Left forelimb (tissue), 1 donor: Measurements from ENCODE around the gene SAMD9.
"Not testable (repeated sequence)": the region's sequence is repeated elsewhere in the genome, so short reads cannot be mapped to it uniquely, and the experiment has no call there.

Experiments used
- DNase-seq: peaks from one replicate; pipeline ENCODE4 v3.0.0-alpha.2; 2018; ENCODE audit warnings: low spot score

Gene SAMD9

DNA sequence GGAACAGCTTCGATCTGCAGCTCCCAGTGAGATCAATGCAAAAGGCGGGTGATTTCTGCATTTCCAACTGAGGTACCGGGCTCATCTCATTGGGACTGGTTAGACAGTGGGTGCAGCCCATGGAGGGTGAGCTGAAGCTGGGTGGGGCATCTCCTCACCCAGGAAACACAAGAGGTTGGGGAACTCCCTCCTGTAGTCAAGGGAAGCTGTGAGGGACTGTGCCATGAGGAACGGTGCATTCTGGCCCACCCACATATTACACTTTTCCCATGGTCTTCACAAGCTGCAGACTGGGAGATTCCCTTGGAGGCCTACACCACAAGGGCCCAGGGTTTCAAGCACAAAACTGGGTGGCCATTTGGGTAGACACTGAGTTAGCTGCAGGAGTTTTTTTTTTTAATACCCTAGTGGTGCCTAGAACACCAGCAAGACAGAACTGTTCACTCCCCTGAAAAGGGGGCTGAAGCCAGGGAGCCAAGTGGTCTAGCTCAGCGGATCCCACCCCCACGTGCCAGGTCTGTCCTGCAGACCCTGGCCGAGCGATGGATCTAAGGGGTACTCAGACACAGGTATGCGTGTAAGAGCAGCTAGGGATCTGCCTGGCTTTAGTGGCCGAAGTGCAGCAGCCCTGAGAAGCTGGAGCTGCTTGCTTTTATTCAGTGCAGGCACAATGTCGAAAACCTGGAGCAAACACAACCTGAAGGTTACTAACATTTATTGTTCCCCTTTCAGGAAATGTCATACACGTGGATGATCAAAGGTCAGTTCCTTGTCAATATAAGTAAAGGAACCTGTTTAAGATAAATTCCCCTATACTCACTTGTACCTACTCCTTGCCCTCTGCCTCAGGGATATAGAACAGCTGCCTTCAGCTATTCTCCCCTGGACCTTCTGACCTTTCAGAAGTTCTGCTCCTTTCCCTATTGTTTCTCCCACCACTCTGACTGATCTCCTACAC, 3.1 kb upstream of the SAMD9 start:
- no peak for DNase-seq

DNA sequence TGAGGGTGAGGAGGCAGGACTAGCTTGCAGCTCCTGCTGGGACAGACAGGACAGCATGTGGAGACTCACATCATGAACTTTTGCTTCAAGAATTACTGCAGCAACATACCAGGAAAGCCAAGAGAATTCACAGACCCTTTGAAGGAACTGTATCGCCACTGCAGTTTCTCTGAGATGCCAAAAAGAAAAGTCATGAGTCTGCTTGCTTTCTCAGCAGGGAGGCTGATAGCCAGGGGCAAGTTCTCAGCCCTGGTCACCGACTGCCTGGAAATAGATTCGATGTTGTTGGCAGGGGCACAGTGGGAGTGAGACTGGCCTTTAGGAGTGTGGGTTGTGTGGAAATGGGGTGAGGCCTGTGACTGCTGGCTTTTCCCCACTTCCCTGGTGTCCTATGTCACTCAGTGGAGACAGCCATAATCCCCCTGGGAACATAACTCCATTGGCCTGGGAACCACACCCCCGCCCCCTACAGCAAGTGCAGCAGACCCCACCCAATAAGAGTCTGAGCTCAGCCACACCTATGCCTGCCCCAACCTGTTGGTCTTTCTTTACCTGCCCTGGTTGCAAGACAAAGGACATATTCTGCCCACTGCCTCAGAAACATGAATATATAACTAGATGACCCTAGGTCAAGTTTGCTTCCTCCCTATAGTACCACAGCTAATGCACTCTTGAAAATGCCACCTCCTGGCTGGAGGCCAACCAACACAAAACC, 1.6 kb upstream of the SAMD9 start:
- no peak for DNase-seq

DNA sequence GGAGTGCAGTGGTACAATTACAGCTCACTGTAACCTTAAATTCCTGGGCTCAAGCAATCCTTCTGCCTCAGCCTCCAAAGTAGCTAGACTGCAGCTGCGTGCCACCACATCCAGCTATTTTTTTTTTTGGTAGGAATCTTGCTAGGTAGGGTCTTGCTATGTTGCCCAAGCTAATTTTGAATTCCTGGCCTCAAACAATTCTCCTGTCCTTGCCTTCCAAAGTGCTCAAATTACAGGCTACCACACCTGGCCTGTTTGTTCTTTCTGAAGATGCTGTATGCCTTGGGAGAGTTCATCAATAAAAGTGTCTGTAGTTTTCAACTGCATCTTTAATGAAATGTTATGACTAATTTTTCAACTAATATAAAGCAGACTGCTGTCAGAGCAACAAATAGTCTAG, 452 bp downstream of the SAMD9 start:
- no peak for DNase-seq

DNA sequence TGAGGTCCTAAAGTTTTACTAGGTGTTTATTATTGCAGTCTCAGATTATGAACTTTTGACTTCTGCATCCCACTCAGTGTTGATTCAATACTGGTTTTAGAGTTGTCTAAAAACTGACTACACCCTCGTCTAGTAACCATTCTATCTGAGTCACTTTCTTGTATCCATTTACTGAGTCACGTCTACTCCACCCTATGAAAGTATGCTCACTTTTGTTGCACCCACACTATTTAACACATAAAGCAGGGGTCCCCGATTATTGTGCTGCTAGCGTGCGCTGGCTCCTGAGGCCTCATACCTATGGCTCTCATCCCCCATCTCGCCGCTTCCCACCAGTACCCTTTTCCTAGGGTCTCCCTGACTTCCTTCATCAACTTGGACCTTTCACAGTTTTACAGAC, 2.0 kb downstream of the SAMD9 start:
- DNase-seq: no peak

DNA sequence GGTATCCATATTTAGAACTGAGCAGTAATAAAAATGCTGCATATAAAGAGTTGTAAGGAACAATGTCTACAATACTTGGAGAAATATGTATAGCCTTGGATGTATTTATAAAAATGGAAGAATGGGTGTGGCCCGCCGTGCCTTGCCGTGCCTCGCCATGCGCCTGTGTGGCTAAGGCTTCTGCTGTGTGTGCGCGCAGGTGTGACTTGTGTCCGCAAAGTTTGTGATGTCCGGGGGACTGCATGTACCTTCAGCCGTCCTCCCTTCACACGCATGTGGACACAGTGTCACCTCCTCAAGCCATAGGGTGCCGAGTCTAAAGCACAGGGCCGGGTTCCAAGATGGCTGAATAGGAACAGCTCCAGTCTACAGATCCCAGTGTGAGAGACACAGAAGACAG, 9.8 kb downstream of the SAMD9 start:
- no peak for DNase-seq

DNA sequence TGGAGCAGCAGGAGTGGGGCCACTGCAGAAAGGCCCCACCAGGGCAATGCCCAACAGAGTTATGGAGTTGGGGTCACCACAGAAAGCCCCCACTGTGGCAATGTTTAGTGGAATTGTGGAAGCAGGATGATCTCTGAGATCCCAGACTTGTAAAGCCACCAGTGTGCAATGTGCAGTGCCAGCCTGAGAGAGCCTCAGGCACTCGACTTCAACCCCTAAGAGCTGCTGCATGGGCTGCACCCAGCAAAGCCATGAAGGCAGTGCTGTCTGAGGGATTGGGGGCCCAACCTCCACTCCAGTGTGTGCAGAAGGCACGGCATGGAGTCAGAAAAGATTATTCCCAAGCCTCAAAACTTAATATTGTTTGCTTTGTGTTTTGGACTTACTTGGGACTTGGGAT, 20.4 kb downstream of the SAMD9 start:
- no peak for DNase-seq

DNA sequence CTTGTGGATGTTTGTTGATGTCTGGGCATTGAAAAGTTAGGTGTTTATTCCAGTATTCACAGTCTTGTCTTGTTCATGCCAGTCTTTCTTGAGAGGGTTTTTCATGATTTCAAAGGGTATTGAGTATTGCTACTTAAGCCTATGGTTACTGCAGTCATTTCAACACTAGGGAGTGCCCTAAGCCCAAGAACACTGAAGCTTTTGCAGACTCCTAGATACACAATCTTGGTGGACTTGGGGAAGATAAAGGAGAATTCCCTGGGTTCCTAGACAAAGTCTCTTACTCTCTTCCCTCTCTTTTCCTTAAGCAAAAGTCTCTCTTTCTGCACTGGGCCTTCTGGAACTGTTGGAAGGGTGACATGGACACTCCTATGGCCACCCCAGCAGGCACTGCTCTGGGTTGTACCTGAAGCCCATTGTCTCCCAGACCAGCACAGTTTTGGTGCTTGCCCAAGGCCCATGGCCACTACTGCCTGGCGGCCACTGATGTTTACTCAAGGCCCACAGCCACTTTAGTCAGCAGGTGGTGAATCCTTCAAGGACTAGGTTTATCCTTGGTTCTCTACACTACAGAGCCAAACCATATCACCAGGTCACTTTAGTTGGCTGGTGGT, 24.9 kb downstream of the SAMD9 start:
- no peak for DNase-seq

DNA sequence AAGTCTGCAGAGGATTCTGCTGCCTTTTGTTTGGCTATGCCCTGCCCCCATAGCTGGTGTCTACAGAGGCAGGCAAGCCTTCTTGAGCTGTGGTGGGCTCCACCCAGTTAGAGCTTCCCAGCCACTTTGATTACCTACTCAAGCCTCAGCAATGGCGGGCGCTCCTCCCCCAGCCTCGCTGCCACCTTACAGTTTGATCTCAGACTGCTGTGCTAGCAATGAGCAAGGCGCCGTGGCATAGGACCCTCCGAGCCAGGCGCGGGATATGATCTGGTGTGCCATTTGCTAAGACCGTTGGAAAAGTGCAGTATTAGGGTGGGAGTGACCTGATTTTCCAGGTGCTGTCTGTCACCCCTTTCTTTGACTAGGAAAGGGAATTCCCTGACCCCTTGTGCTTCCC, 44.4 kb downstream of the SAMD9 start:
- DNase-seq: not testable (repeated sequence)

DNA sequence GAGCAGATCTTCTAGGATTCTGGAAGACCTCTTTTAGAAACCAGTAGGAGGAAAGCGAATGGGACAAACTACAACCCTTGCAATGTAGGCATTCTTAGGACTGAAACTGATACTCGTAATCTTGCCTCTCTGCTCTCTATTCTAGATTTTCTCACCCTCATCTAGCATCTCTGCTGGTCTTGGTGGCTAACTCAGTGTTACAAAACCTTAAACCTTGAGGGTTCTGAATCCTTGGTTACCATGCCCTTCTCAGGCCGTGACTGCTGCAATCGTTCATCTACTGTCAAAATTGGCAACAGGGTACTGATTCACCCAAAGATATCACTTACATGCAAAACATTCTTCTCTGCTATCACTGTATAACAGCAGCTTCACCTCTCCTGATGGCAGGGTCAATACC, 55.2 kb downstream of the SAMD9 start:
- no peak for DNase-seq

DNA sequence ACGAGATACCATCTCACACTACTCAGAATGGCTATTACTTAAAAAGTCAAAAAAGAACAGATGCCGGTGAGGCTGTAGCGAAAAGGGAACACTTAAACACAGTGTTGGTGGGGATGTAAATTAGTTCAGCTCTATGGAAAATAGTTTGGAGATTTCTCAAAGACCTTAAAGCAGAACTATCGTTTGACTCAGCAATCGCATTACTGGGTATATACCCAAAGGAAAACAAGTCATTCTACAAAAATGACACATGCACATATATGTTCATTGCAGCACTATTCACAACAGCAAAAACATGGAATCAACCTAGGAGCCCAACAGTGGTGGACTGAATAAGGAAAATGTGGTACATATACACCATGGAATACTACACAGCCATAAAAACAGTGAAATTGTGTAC, 56.9 kb downstream of the SAMD9 start:
- no peak for DNase-seq

DNA sequence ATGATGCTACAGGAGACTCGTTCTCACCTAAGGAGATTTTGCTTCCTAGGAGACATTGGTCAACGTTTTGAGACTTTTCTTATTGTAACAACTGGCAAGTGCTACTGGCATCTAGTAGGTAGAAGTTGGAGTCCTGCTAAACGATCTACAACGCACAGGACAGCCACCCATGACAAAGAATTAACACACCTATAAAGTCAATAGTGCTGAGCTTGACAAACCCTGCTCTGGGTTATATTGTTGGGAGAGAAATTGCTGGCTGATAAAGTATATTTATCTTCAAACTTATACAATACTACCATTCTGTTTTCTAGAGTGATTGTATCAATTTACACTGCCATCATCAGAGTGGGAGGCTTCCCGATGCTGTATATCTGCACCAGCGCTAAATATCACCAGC, 57.8 kb downstream of the SAMD9 start:
- DNase-seq: no peak

DNA sequence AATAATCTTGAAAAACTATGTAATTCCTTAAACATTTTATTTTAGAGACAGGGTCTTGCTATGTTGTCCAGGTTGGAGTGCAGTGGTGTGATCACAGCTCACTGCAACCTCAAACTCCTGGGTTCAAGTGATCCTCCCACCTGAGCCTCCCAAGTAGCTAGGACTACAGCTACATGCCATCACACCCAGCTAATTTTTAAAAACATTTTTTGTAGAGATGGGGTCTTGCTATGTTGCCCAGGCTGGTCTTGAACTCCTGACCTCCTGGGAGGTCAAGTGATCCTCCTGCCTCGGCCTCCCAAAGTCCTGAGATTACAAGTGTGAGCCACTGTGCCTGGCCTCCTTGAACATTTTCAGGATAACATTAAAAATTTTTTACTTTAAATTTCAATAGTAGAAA, 61.2 kb downstream of the SAMD9 start:
- DNase-seq: not testable (repeated sequence)

DNA sequence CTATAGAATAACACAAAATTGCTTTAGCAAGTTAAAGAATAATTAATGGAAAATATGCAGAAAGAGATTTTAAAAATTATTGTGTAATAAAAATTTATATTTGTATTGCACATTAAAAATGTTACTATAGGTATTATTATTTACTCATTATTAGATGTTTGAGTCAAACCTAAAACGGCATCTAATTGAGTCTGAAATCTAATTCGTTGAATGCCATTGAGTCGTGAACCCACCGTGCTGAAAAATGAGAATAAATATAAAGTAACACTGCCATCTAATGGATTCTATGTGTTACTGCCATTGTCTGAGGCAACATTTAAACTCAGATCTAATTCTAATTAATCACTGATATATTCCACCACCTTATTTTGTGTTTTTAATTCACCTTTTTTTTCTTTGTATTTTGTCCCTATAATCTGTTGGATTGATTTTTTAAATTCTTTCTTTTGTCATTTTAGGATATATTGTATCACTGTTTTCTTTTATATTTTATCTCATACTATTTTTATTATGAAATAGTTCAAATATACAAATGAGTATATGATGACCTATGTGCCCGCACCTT, 62.2 kb downstream of the SAMD9 start:
- DNase-seq: no peak

DNA sequence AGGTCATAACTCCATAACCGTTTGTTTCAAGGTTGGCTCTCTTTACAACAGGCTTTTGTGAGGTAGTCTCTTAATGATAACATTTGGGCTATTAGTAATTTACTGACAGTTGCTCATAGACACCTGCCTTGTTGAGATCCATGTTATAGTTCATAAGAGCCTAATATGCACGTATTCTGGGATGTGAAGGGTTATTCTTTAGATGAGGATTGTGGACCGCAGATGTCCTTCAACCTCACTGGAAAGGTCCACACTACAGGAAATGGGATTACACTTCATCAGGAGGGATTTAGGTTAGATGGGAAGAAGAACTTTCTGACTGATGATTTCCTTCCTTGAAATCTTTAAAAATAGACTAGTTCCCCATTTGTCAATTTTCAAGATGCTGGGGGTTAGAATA, 62.8 kb downstream of the SAMD9 start:
- DNase-seq: no peak

DNA sequence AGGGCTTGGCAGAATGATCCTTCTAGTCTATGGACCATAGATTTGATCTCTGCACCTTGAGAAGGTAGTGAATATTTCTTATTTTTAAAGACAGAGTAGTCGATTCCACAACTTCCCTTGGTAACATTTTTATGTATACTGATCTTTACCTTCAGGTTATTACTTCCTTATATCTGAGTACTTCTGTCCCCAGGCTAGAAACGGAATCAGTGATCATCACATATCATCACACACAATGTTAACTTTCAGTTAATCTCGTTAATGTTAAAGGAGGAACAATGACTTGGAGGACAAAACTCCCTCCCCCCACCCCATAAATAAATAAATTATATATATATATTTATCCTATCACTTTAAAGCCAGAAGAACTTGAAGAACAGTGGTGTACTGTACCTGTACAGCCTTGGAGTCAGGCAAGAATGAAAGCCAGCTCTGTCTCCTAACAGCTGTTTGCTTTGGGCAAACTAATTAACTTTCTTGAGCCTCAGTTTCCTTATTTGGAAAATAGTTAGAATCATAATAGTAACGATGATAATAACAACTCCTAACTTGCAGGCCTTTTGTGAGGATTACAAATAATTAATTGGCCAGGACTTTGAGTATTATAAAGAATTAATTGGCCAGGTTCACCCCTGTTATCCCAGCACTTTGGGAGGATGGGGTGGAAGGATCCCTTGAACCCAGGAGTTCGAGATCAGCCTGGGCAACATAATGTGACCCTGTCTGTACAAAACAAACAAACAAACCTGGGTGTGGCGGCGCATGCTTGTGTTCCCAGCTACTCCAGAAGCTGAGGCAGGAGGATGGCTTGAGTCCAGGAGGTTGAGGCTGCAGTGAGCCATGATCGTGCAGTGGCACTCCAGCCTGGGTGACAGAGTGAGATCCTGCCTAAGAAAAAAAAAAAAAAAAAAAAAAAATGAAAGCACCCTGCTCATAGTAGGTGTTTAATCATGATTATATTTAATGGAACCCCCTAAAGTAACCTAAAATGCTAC, 63.5 kb downstream of the SAMD9 start:
- no peak for DNase-seq

DNA sequence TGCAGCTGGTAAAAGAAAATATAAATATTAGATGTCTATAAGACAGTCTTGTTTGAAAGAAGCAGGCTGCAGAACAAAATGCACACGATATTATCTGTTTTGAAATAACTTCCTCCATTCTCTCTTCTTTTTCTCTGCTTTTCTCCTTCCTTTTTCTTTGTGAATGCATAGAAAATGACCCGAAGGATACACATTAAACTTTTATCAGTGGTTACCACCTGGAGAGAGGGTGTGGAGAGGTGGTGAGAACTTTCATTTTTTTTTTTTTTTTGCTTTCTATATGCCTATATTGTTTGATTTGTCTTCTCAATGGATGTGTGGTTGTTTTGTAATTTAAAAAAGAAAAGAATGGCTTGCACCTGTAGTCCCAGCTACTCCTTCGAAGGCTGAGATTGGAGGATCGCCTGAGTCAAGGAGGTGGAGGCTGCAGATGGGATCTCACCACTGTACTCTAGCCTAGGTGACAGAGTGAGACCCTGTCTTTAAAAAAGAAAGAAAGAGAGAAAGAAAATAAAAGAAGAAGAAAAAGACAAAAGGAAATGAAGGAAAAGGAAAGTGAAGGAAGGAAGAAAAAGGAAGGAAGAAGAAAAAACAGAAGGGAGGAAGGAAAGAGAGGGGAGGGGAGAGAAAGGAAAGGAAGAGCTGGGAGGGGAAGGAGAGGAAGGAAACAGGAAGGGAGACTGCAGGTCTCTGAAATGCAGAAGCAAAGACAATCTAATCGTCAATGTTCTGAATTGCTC, 64.4 kb downstream of the SAMD9 start:
- DNase-seq: no peak

DNA sequence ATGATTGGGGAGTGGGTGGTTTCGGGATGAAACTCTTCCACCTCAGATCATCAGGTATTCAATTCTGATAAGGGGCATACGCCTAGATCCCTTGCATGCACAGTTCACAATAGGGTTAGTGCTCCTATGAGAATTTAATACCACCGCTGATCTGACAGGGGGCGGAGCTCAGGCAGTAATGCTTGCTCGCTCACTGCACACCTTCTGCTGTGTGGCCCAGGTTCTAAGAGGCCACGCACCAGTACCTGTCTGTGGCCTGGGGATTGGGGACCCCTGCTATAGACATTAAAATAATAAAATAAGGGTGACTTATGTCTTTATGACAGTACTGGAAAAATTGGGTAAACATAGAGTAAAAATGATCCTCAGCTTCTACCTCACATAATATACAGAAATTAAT, 66.1 kb downstream of the SAMD9 start:
- DNase-seq: no peak
